ENCODE measurements around the gene CDKN2C.
"Not testable (repeated sequence)": the region's sequence is repeated elsewhere in the genome, so short reads cannot be mapped to it uniquely, and the experiment has no call there.

The CDKN2C gene

GRCh38 chr1:50979937-50980336 is 9.9 kb downstream of the CDKN2C start:
- no peak for DNase-seq (ENCODE audit: low spot score)

GRCh38 chr1:50980505-50980904 is 10.5 kb downstream of the CDKN2C start:
- no peak for DNase-seq (ENCODE audit: low spot score)

- no peak for DNase-seq (ENCODE audit: low spot score)
Measured at GRCh38 chr1:50981741-50982140, 11.7 kb downstream of the CDKN2C start.

GRCh38 chr1:50982611-50983010 is 12.6 kb downstream of the CDKN2C start:
- DNase-seq (ENCODE audit: low spot score), result no peak

- DNase-seq (ENCODE audit: low spot score), result no peak
Measured at GRCh38 chr1:50983219-50983802, 13.3 kb downstream of the CDKN2C start.

GRCh38 chr1:50985094-50985493 is 15.0 kb downstream of the CDKN2C start:
- DNase-seq (ENCODE audit: low spot score), result no peak

GRCh38 chr1:50986653-50987052 is 16.6 kb downstream of the CDKN2C start:
- no peak for DNase-seq (ENCODE audit: low spot score)

GRCh38 chr1:50989694-50990093 is 19.6 kb downstream of the CDKN2C start:
- no peak for DNase-seq (ENCODE audit: low spot score)

- no peak for DNase-seq (ENCODE audit: low spot score)
Measured at GRCh38 chr1:50992532-50993318, 22.7 kb downstream of the CDKN2C start.

GRCh38 chr1:50993645-50994044 is 23.6 kb downstream of the CDKN2C start:
- DNase-seq (ENCODE audit: low spot score), result no peak

- no peak for DNase-seq (ENCODE audit: low spot score)
Measured at GRCh38 chr1:50994997-50995396, 25.0 kb downstream of the CDKN2C start.

GRCh38 chr1:50995651-50996050 is 25.6 kb downstream of the CDKN2C start:
- no peak for DNase-seq (ENCODE audit: low spot score)

- DNase-seq (ENCODE audit: low spot score), result no peak
Measured at GRCh38 chr1:50996083-50996482, 26.0 kb downstream of the CDKN2C start.

- not testable (repeated sequence) for DNase-seq (ENCODE audit: low spot score)
Measured at GRCh38 chr1:50999375-50999774, 29.3 kb downstream of the CDKN2C start.

- no peak for DNase-seq (ENCODE audit: low spot score)
Measured at GRCh38 chr1:51000160-51000559, 30.1 kb downstream of the CDKN2C start.

- DNase-seq (ENCODE audit: low spot score), result no peak
Measured at GRCh38 chr1:51000651-51001050, 30.6 kb downstream of the CDKN2C start.

- DNase-seq (ENCODE audit: low spot score), result no peak
Measured at GRCh38 chr1:51002516-51002915, 32.5 kb downstream of the CDKN2C start.

- DNase-seq (ENCODE audit: low spot score), result not testable (repeated sequence)
Measured at GRCh38 chr1:51005549-51005948, 35.5 kb downstream of the CDKN2C start.

GRCh38 chr1:51009381-51009780 is 39.3 kb downstream of the CDKN2C start:
- no peak for DNase-seq (ENCODE audit: low spot score)

- DNase-seq (ENCODE audit: low spot score), result no peak
Measured at GRCh38 chr1:51014878-51015277, 44.8 kb downstream of the CDKN2C start.

- DNase-seq (ENCODE audit: low spot score), result no peak
Measured at GRCh38 chr1:51019811-51020210, 49.8 kb downstream of the CDKN2C start.

All from CD4-positive, alpha-beta T cell treated with Interleukin-6 at 100 ng/mL for 8 hours (primary cell).